A549 (cell line): ENCODE measurements around the gene CADM4. TPM values are rescaled to one million over a fixed set of nuclear protein-coding genes. Genes with fewer than 3 reads are reported as not detected.

ENCODE experiments used
- ATAC-seq, 2 experiments: fragments of 200-7000 bp in 1 of 2; fragments of >200 bp in 1 of 2; cut with Nextera tagmentation in 1 of 2; cut with Tn5 transposase in 1 of 2; 3 replicates each; pipeline versions ENCODE4 v1.8.0 to v1.9.1; 2018 to 2020; ENCODE audit warnings: mild to moderate bottlenecking in 1 of 2, moderate library complexity in 1 of 2
- CTCF ChIA-PET: fragments of 300-600 bp; sonication (Branson Sonifier 250); formaldehyde crosslinking; extraction: SDS; loops from one replicate; lab custom pipeline; 2021; ENCODE audit warnings: antibody characterized with exemption, inconsistent platforms; lab: Yijun Ruan, JAX
- POLR2A ChIA-PET: fragments of 350-600 bp; formaldehyde crosslinking; extraction: SDS; loops from one replicate; lab custom pipeline; 2021; ENCODE audit warnings: antibody characterized with exemption, inconsistent platforms; lab: Yijun Ruan, JAX
- DNase-seq, 2 experiments: peaks; one replicate each; pipeline versions ENCODE4 v3.0.0 to v3.0.0-alpha.2; 2011 to 2016; ENCODE audit warnings: low read depth in 1 of 2, low spot score in 1 of 2
- FAIRE-seq: peaks from 2 replicates; lab custom pipeline; 2011; peaks lifted over from hg19 to GRCh38; lab: Jason Lieb, UNC
- H3K27ac ChIP-seq, 2 experiments: fragments of >200 bp; sonication (Bioruptor Twin); formaldehyde crosslinking; 3 replicates each; pipeline ENCODE4 v1.5.1; 2016 to 2017
- H3K4me1 ChIP-seq: fragments of >200 bp; sonication (Bioruptor Twin); formaldehyde crosslinking; 3 replicates; pipeline ENCODE4 v1.6.1; 2016
- H3K4me2 ChIP-seq: fragments of >200 bp; sonication (Bioruptor Twin); formaldehyde crosslinking; 3 replicates; pipeline ENCODE4 v1.6.1; 2016
- H3K4me3 ChIP-seq: fragments of >200 bp; sonication (Bioruptor Twin); formaldehyde crosslinking; 3 replicates; pipeline ENCODE4 v1.5.1; 2016
- H3K9me3 ChIP-seq: fragments of >200 bp; sonication (Bioruptor Twin); formaldehyde crosslinking; 3 replicates; pipeline ENCODE4 v1.6.1; 2016
- BHLHE40 ChIP-seq: IDR thresholded peaks from 2 replicates; pipeline ENCODE4 v1.6.1; 2012; ENCODE audit warnings: low read depth, low read length, inconsistent platforms
- CBX2 ChIP-seq: fragments of 200-600 bp; sonication (generic); IDR thresholded peaks from 2 replicates; pipeline ENCODE4 v1.6.1; 2016; ENCODE audit warnings: low read depth, mild to moderate bottlenecking, borderline replicate concordance
- CHD2 ChIP-seq: fragments of 150-350 bp; IDR thresholded peaks from 2 replicates; pipeline ENCODE4 v1.6.1; 2014; ENCODE audit warnings: low read length; ENCODE audit not compliant: partially characterized antibody
- E2F6 ChIP-seq: IDR thresholded peaks from 2 replicates; pipeline ENCODE4 v1.6.1; 2012; ENCODE audit warnings: low read depth, borderline replicate concordance
- EP300 ChIP-seq, 2 experiments: fragments of >200 bp; sonication (Bioruptor Twin); formaldehyde crosslinking; IDR thresholded peaks; 2 replicates in 1 of 2; 3 replicates in 1 of 2; pipeline ENCODE4 v1.6.1; 2016 to 2017
- ESRRA ChIP-seq: fragments of 150-350 bp; IDR thresholded peaks from 2 replicates; pipeline ENCODE4 v1.6.1; 2014; ENCODE audit warnings: mild to moderate bottlenecking, low read length, borderline replicate concordance
- FOSB ChIP-seq: fragments of 250-450 bp; sonication (Bioruptor Pico); IDR thresholded peaks from 2 replicates; pipeline ENCODE4 v1.5.0; 2020; ENCODE audit warnings: mild to moderate bottlenecking, moderate library complexity
- FOSL2 ChIP-seq, 2 experiments: fragments of 450-650 bp in 1 of 2; fragments of >200 bp in 1 of 2; sonication (Bioruptor Twin) in 1 of 2; formaldehyde crosslinking; IDR thresholded peaks; 2 replicates each; pipeline versions ENCODE4 v1.5.0 to v1.6.1; 2016 to 2020; ENCODE audit warnings: mild to moderate bottlenecking in 1 of 2, moderate library complexity in 1 of 2
- FOXS1 ChIP-seq: fragments of 250-450 bp; sonication (Bioruptor Pico); IDR thresholded peaks from 2 replicates; pipeline ENCODE4 v1.5.0; 2020; ENCODE audit warnings: mild to moderate bottlenecking, moderate library complexity
- HDAC2 ChIP-seq: fragments of 200-600 bp; sonication (generic); IDR thresholded peaks from 2 replicates; pipeline ENCODE4 v1.6.1; 2016
- HES2 ChIP-seq: fragments of >200 bp; sonication (Bioruptor Twin); formaldehyde crosslinking; IDR thresholded peaks from 2 replicates; pipeline ENCODE4 v1.6.1; 2016
- HOXA7 ChIP-seq: fragments of 250-450 bp; sonication (Bioruptor Pico); IDR thresholded peaks from 2 replicates; pipeline ENCODE4 v1.5.0; 2020; ENCODE audit warnings: mild to moderate bottlenecking, moderate library complexity
- JUN ChIP-seq, 2 experiments: fragments of >200 bp; sonication (Bioruptor Twin); formaldehyde crosslinking; IDR thresholded peaks; 2 replicates in 1 of 2; 3 replicates in 1 of 2; pipeline ENCODE4 v1.6.1; 2016 to 2017
- MAX ChIP-seq: IDR thresholded peaks from 2 replicates; pipeline ENCODE4 v1.6.1; 2012
- MAZ ChIP-seq: fragments of 150-350 bp; IDR thresholded peaks from 2 replicates; pipeline ENCODE4 v1.6.1; 2014; ENCODE audit warnings: antibody characterized with exemption, low read depth, low read length, borderline replicate concordance
- MYC ChIP-seq: IDR thresholded peaks from 2 replicates; pipeline ENCODE4 v1.6.1; 2012; ENCODE audit warnings: mild to moderate bottlenecking, inconsistent platforms, low read length, improper control_type of control experiment, borderline replicate concordance
- NFE2L2 ChIP-seq: fragments of 150-350 bp; conservative IDR thresholded peaks from 2 replicates; pipeline ENCODE4 v1.6.1; 2014; ENCODE audit warnings: low read length
- PBX3 ChIP-seq: IDR thresholded peaks from 2 replicates; pipeline ENCODE4 v1.6.1; 2012
- POLR2AphosphoS2 ChIP-seq: conservative IDR thresholded peaks from 2 replicates; pipeline ENCODE4 v1.6.1; 2012; ENCODE audit warnings: low read length, improper control_type of control experiment, inconsistent platforms
- RAD21 ChIP-seq, 2 experiments: fragments of >200 bp in 1 of 2; sonication (Bioruptor Twin) in 1 of 2; formaldehyde crosslinking in 1 of 2; IDR thresholded peaks in 1 of 2; conservative IDR thresholded peaks in 1 of 2; 2 replicates in 1 of 2; 3 replicates in 1 of 2; pipeline ENCODE4 v1.6.1; 2012 to 2018; ENCODE audit warnings: inconsistent platforms in 1 of 2
- RCOR1 ChIP-seq: fragments of 150-350 bp; IDR thresholded peaks from 2 replicates; pipeline ENCODE4 v1.6.1; 2014; ENCODE audit warnings: antibody characterized with exemption, low read length, low read depth
- SREBF2 ChIP-seq: fragments of 450-650 bp; IDR thresholded peaks from 2 replicates; pipeline ENCODE4 v1.6.1; 2014; ENCODE audit warnings: mild to moderate bottlenecking, moderate library complexity
- ZC3H11A ChIP-seq: fragments of 450-650 bp; IDR thresholded peaks from 2 replicates; pipeline ENCODE4 v1.6.1; 2014; ENCODE audit warnings: antibody characterized with exemption, mild to moderate bottlenecking
- ZNF302 ChIP-seq: fragments of 250-450 bp; sonication (Bioruptor Pico); IDR thresholded peaks from 2 replicates; pipeline ENCODE4 v1.9.0; 2021; ENCODE audit warnings: inconsistent platforms, mild to moderate bottlenecking, moderate library complexity
- WGBS: methylation state at CpG from one replicate; pipeline ENCODE4 v1.1.6; 2017; ENCODE audit errors: missing lambda C conversion rate; 5-methylcytosine and 5-hydroxymethylcytosine counted together
- polyA plus RNA-seq, 4 experiments: library from polyadenylated mRNA; depleted of rRNA in 3 of 4; stranded (reverse); fragments of >200 nt; fragmentation: RNase III in 1 of 4; extraction: RNeasy Plus Mini Kit Qiagen cat#74134 plus additional on column Dnase treatment in 1 of 4; gene quantifications; 2 replicates in 3 of 4; 3 replicates in 1 of 4; pipeline ENCODE4 v1.2.3, GENCODE V29; 2011 to 2017

The CADM4 gene
- polyA plus RNA-seq, 2 of the 4 experiments (the other 2 are of a cell fraction) = 4.2 to 9.2 TPM

- Histone ChIP-seq H3K4me2 (no peak overlapping the region), H3K4me1 (no peaks in the 10 kb centered on the region)
- TF ChIP-seq FOSL2 (IDR thresholded peaks at IDR 0.05) (no peak), FOSL2 (CRISPR knock-in tag; IDR thresholded peaks at IDR 0.05) (no peak), MAX (no peak), NFE2L2 (no peak), BHLHE40 (no peak), ZC3H11A (no peak), CHD2 (no peak), MAZ (no peak), E2F6 (no peak)
- TF ChIP-seq, all 56 proteins: peak for 0
- no peak for FAIRE-seq
- 96% methylated on average over 6 of the region's 6 CpGs for whole genome bisulfite sequencing
- Histone ChIP-seq H3K9me3 (0 out of 3 replicates have a peak, but pooled peaks cover 8% of the 10 kb centered on the region), H3K27ac (no peak overlapping the region), H3K4me3 (no peak overlapping the region)
- ATAC-seq = no peak
- CTCF ChIA-PET = interaction anchor here (0.9 to 3.2 kb wide), 5 partner anchors 9 to 214 kb away, joined by 3 to 22 read pairs (median 3); no protein-coding TSS in a partner anchor
- POLR2A ChIA-PET = no interaction called here
- DNase-seq = no peak
Measured at GRCh38 chr19:43660971-43661360, 21.3 kb upstream of the CADM4 start.

- TF ChIP-seq HOXA7 (CRISPR knock-in tag) (no peak), ZNF302 (CRISPR knock-in tag) (no peak), PBX3 (no peak), EP300 (IDR thresholded peaks at IDR 0.05) (no peak), MYC (no peak), CBX2 (no peak), JUN (IDR thresholded peaks at IDR 0.05) (no peak), HES2 (no peak), RAD21 (conservative IDR thresholded peaks at IDR 0.05 in 1 of 2, IDR thresholded peaks at IDR 0.05 in 1 of 2) (no peak), FOXS1 (CRISPR knock-in tag) (no peak), FOSB (CRISPR knock-in tag) (no peak), E2F6 (no peak), ESRRA (no peak), RCOR1 (no peak), HDAC2 (no peak), POLR2AphosphoS2 (no peak), SREBF2 (no peak), FOSL2 (IDR thresholded peaks at IDR 0.05) (no peak), FOSL2 (CRISPR knock-in tag; IDR thresholded peaks at IDR 0.05) (no peak)
- TF ChIP-seq, all 56 proteins: peak for 0
- no peak for DNase-seq
- POLR2A ChIA-PET = no interaction called here
- H3K4me2 ChIP-seq = no peak overlapping the region
- no peak for FAIRE-seq
- CTCF ChIA-PET = interaction anchor here (0.9 to 3.2 kb wide), 4 partner anchors 8 to 213 kb away, joined by 3 to 22 read pairs (median 6); no protein-coding TSS in a partner anchor
- H3K9me3 ChIP-seq = 0 out of 3 replicates have a peak, but pooled peaks cover 8% of the 10 kb centered on the region
- H3K4me3 ChIP-seq = no peak overlapping the region
- 83% methylated on average over 7 of the region's 7 CpGs for WGBS
- no peak for ATAC-seq
- H3K27ac ChIP-seq = no peak overlapping the region
- H3K4me1 ChIP-seq = no peaks in the 10 kb centered on the region
Measured at GRCh38 chr19:43660301-43660970, 20.8 kb upstream of the CADM4 start.
